ENCODE measurements around the gene DIRAS1.

Gene DIRAS1

DNA sequence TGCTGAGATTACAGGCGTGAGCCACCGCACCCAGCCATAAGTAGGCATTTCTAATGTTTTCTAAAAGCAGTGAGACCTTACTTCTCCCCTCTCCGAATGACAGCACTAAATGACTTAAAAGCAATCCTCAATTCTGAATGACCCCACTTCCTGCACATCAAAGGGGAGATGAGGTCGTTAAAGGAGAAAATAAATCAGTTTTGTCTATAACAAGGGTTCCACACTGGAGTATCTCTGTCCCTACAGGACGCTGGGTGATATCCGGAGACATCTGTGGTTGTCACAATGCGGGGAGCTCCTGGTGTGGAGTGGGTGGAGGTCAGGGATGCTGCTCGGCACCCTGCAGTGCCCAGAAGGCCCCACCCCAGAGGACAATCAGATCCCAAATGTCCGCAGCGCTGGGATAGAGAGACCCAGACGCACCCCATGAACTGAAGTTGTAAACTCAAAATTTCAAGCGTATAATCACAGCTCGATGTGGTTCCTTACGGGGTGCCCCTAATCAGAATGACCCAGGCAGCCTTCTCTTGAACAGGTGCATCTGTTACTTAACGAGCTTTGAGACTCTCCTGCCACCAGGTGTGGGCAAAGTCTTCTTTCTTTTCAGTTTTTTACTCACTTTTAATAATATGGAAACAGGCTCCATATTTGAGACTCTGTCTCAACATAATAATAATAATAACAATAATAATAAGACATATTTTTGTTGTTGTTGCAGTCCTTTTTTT lies 21.6 kb downstream of the DIRAS1 start:
- TF ChIP-seq SPI1 (IDR thresholded peaks at IDR 0.05; ENCODE audit: borderline replicate concordance, low read depth): no peak
- TF ChIP-seq, protein P1, sequence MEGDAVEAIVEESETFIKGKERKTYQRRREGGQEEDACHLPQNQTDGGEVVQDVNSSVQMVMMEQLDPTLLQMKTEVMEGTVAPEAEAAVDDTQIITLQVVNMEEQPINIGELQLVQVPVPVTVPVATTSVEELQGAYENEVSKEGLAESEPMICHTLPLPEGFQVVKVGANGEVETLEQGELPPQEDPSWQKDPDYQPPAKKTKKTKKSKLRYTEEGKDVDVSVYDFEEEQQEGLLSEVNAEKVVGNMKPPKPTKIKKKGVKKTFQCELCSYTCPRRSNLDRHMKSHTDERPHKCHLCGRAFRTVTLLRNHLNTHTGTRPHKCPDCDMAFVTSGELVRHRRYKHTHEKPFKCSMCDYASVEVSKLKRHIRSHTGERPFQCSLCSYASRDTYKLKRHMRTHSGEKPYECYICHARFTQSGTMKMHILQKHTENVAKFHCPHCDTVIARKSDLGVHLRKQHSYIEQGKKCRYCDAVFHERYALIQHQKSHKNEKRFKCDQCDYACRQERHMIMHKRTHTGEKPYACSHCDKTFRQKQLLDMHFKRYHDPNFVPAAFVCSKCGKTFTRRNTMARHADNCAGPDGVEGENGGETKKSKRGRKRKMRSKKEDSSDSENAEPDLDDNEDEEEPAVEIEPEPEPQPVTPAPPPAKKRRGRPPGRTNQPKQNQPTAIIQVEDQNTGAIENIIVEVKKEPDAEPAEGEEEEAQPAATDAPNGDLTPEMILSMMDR (IDR thresholded peaks at IDR 0.05; ENCODE audit: insufficient read depth, low read length): no peak
- no peak for TF ChIP-seq GABPA (IDR thresholded peaks at IDR 0.05; ENCODE audit: low read depth)
- TF ChIP-seq REST (IDR thresholded peaks at IDR 0.05; ENCODE audit: insufficient replicate concordance, low read depth): no peak
- no peak for TF ChIP-seq POLR2AphosphoS5 (IDR thresholded peaks at IDR 0.05; ENCODE audit: low read depth)
- no peak for DNase-seq (ENCODE audit: low read depth in 1 of 2, low spot score in 1 of 2)
- H3K27me3 ChIP-seq (ENCODE audit: insufficient read depth, poor library complexity, severe bottlenecking): no peaks in the 10 kb centered on the region
- H3K4me3 ChIP-seq (replicated peaks; ENCODE audit: insufficient read depth, low read length): no peak overlapping the region
- no peak overlapping the region for H3K27ac ChIP-seq (replicated peaks)

DNA sequence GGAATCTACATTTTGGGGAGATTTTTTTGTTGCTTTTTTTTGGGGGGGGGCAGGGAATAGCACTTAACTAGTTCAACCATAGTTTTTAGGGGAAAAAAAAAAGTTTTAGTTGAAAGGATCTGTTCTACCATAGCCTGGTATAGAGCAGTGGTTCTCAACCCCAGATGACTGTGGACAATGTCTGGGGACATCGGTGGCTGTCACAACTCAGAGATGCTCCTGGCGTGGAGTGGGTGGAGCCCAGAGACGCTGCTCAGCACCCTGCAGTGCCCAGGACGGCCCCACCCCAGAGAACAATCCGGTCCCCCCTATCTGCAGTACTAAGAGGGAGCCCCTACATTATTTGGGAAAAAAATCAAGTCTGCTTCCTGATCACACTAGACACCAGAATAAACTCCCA lies 27.0 kb downstream of the DIRAS1 start:
- Histone ChIP-seq H3K4me3 (replicated peaks; ENCODE audit: insufficient read depth, low read length) (no peak overlapping the region), H3K27me3 (ENCODE audit: insufficient read depth, poor library complexity, severe bottlenecking) (no peaks in the 10 kb centered on the region), H3K27ac (replicated peaks) (no peak overlapping the region)
- DNase-seq (ENCODE audit: low read depth in 1 of 2, low spot score in 1 of 2): no peak
- TF ChIP-seq SPI1 (IDR thresholded peaks at IDR 0.05; ENCODE audit: borderline replicate concordance, low read depth) (no peak), GABPA (IDR thresholded peaks at IDR 0.05; ENCODE audit: low read depth) (no peak), POLR2AphosphoS5 (IDR thresholded peaks at IDR 0.05; ENCODE audit: low read depth) (no peak), REST (IDR thresholded peaks at IDR 0.05; ENCODE audit: insufficient replicate concordance, low read depth) (no peak)
- TF ChIP-seq, protein P1 (IDR thresholded peaks at IDR 0.05; ENCODE audit: insufficient read depth, low read length): no peak

DNA sequence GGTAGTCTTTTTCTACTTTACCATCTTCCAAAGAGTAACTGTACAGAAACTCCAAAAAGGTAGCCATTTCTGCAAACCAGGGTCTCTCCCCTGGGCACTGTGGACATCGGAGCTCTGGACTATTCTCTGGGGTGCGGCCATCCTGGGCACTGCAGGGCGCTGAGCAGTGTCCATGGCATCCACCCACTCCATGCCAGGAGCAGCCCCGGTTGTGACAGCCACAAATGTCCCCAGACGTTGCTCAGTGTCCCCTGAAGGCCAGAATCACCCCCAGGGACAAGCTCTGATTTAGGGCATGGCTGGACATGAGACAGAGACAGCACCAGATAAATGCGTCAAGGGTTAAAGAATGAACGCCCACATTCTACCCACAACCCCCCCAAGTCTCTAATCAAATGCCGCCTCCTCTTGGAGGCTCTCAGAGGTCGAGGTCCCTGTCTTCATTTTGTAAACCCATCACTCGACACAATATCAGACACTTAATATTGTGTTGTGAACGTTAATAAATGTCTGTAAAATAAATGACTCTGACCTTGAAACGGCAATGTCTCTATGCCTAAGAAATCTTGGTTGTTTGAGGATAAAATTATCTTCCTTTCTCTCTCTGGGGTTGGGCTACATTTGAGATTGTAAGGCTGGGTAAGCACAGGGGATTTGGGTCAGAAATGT lies 27.5 kb downstream of the DIRAS1 start:
- DNase-seq (ENCODE audit: low read depth in 1 of 2, low spot score in 1 of 2): no peak
- Histone ChIP-seq H3K27ac (replicated peaks) (no peak overlapping the region), H3K27me3 (ENCODE audit: insufficient read depth, poor library complexity, severe bottlenecking) (no peaks in the 10 kb centered on the region), H3K4me3 (replicated peaks; ENCODE audit: insufficient read depth, low read length) (no peak overlapping the region)
- no peak for TF ChIP-seq SPI1 (IDR thresholded peaks at IDR 0.05; ENCODE audit: borderline replicate concordance, low read depth)
- TF ChIP-seq, protein P1 (IDR thresholded peaks at IDR 0.05; ENCODE audit: insufficient read depth, low read length): no peak
- TF ChIP-seq GABPA (IDR thresholded peaks at IDR 0.05; ENCODE audit: low read depth): no peak
- TF ChIP-seq POLR2AphosphoS5 (IDR thresholded peaks at IDR 0.05; ENCODE audit: low read depth): no peak
- no peak for TF ChIP-seq REST (IDR thresholded peaks at IDR 0.05; ENCODE audit: insufficient replicate concordance, low read depth)

Data from HL-60 (cell line).